Measurements from ENCODE around the gene HDAC4.

DNA sequence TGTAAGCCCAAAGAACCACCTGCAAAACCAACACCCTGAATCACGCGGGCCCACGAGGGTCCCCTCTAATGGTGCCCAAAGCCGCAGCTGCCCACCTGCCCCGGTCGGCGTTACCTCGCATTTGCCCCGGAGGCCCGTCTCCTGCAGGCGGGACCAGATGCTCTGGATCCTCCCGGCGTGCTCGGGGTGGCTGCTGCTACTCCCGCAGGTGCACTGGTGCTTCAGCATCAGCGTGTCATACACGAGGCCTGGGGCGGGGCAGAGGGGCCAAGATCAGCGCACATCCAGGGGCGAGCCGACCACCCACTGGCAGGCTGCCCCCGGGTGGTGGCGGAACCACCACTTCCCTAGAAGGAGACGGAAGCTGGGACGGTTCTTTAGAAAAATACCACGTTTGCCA is 292.9 kb downstream of the HDAC4 start:
- TF ChIP-seq, protein P1, sequence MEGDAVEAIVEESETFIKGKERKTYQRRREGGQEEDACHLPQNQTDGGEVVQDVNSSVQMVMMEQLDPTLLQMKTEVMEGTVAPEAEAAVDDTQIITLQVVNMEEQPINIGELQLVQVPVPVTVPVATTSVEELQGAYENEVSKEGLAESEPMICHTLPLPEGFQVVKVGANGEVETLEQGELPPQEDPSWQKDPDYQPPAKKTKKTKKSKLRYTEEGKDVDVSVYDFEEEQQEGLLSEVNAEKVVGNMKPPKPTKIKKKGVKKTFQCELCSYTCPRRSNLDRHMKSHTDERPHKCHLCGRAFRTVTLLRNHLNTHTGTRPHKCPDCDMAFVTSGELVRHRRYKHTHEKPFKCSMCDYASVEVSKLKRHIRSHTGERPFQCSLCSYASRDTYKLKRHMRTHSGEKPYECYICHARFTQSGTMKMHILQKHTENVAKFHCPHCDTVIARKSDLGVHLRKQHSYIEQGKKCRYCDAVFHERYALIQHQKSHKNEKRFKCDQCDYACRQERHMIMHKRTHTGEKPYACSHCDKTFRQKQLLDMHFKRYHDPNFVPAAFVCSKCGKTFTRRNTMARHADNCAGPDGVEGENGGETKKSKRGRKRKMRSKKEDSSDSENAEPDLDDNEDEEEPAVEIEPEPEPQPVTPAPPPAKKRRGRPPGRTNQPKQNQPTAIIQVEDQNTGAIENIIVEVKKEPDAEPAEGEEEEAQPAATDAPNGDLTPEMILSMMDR (IDR thresholded peaks at IDR 0.05) = no peak
- no peak for TF ChIP-seq POLR2AphosphoS5 (IDR thresholded peaks at IDR 0.05)
- TF ChIP-seq POLR2A (IDR thresholded peaks at IDR 0.05) = no peak
- TF ChIP-seq EP300 (IDR thresholded peaks at IDR 0.05) = no peak

Data from stomach (tissue), 4 donors.